HEK293 (cell line): ENCODE data around the gene COQ3.
A peak's percentile ranks its signal among the peaks of the same experiment; 100 is the strongest.

ENCODE experiments used
- BCL11B ChIP-seq: fragments of 450-650 bp; formaldehyde crosslinking; IDR thresholded peaks from 2 replicates; pipeline ENCODE4 v1.5.1; 2016; ENCODE audit warnings: low read depth, missing biosample characterization, missing genetic modification characterization
- HOXD13 ChIP-seq: sonication (generic); formaldehyde crosslinking; IDR thresholded peaks from 2 replicates; pipeline ENCODE4 v1.8.0; 2022; ENCODE audit warnings: missing genetic modification reagents, borderline replicate concordance
- WT1 ChIP-seq: fragments of 450-650 bp; formaldehyde crosslinking; IDR thresholded peaks from 2 replicates; pipeline ENCODE4 v1.5.1; 2016; ENCODE audit warnings: missing biosample characterization, missing genetic modification characterization
- YY2 ChIP-seq: fragments of 450-650 bp; formaldehyde crosslinking; IDR thresholded peaks from 2 replicates; pipeline ENCODE4 v1.5.1; 2016; ENCODE audit warnings: missing biosample characterization, missing genetic modification characterization
- ZBTB7A ChIP-seq: fragments of 450-650 bp; formaldehyde crosslinking; IDR thresholded peaks from 2 replicates; pipeline ENCODE4 v1.5.1; 2016; ENCODE audit warnings: low read depth, missing biosample characterization, missing genetic modification characterization
- ZEB2 ChIP-seq: fragments of 450-650 bp; formaldehyde crosslinking; IDR thresholded peaks from 2 replicates; pipeline ENCODE4 v1.5.1; 2016; ENCODE audit warnings: missing biosample characterization, missing genetic modification characterization
- ZFP37 ChIP-seq: fragments of 450-650 bp; formaldehyde crosslinking; IDR thresholded peaks from 2 replicates; pipeline ENCODE4 v1.5.1; 2016; ENCODE audit warnings: missing biosample characterization, missing genetic modification characterization
- ZNF10 ChIP-seq: fragments of 450-650 bp; formaldehyde crosslinking; IDR thresholded peaks from 2 replicates; pipeline ENCODE4 v1.5.1; 2017; ENCODE audit warnings: missing biosample characterization, missing genetic modification characterization
- ZNF302 ChIP-seq: fragments of 450-650 bp; formaldehyde crosslinking; IDR thresholded peaks from 2 replicates; pipeline ENCODE4 v1.5.1; 2016; ENCODE audit warnings: missing biosample characterization, missing genetic modification characterization, low read depth
- ZNF324 ChIP-seq: fragments of 450-650 bp; formaldehyde crosslinking; IDR thresholded peaks from 2 replicates; pipeline ENCODE4 v1.5.1; 2016; ENCODE audit warnings: missing biosample characterization, missing genetic modification characterization
- ZNF391 ChIP-seq: fragments of 450-650 bp; formaldehyde crosslinking; IDR thresholded peaks from 2 replicates; pipeline ENCODE4 v1.5.1; 2016; ENCODE audit warnings: low read depth, missing biosample characterization, missing genetic modification characterization, borderline replicate concordance
- ZNF394 ChIP-seq: fragments of 450-650 bp; formaldehyde crosslinking; IDR thresholded peaks from 2 replicates; pipeline ENCODE4 v1.5.1; 2016; ENCODE audit warnings: missing biosample characterization, missing genetic modification characterization, mild to moderate bottlenecking, moderate library complexity, borderline replicate concordance
- ZNF423 ChIP-seq: fragments of 450-650 bp; formaldehyde crosslinking; IDR thresholded peaks from 2 replicates; pipeline ENCODE4 v1.5.1; 2016; ENCODE audit warnings: missing biosample characterization, missing genetic modification characterization
- ZNF426 ChIP-seq: fragments of 450-650 bp; formaldehyde crosslinking; IDR thresholded peaks from 2 replicates; pipeline ENCODE4 v1.5.1; 2017; ENCODE audit warnings: missing biosample characterization, missing genetic modification characterization, mild to moderate bottlenecking, inconsistent platforms, moderate library complexity
- ZNF544 ChIP-seq: fragments of 450-650 bp; formaldehyde crosslinking; IDR thresholded peaks from 2 replicates; pipeline ENCODE4 v1.5.0; 2017; ENCODE audit warnings: missing biosample characterization, missing genetic modification characterization
- ZNF548 ChIP-seq: fragments of 450-650 bp; formaldehyde crosslinking; IDR thresholded peaks from 2 replicates; pipeline ENCODE4 v1.5.1; 2016; ENCODE audit warnings: missing biosample characterization, missing genetic modification characterization
- ZNF624 ChIP-seq: fragments of 450-650 bp; formaldehyde crosslinking; IDR thresholded peaks from 2 replicates; pipeline ENCODE4 v1.5.1; 2017; ENCODE audit warnings: missing biosample characterization, missing genetic modification characterization
- ZNF658 ChIP-seq: fragments of 450-650 bp; formaldehyde crosslinking; IDR thresholded peaks from 2 replicates; pipeline ENCODE4; 2016; ENCODE audit warnings: missing biosample characterization, missing genetic modification characterization
- ZNF747 ChIP-seq: fragments of 450-650 bp; formaldehyde crosslinking; IDR thresholded peaks from 2 replicates; pipeline ENCODE4 v1.5.1; 2016; ENCODE audit warnings: missing biosample characterization, missing genetic modification characterization
- ZNF777 ChIP-seq: fragments of 450-650 bp; formaldehyde crosslinking; IDR thresholded peaks from 2 replicates; pipeline ENCODE4 v1.5.1; 2017; ENCODE audit warnings: missing biosample characterization, missing genetic modification characterization, borderline replicate concordance
- TF ChIP-seq, protein P1 (sequence below): fragments of 450-650 bp; formaldehyde crosslinking; IDR thresholded peaks from 2 replicates; pipeline ENCODE4 v1.5.1; 2016; ENCODE audit warnings: missing biosample characterization, missing genetic modification characterization
- TF ChIP-seq, protein P2 (sequence below): fragments of 450-650 bp; formaldehyde crosslinking; IDR thresholded peaks from 2 replicates; pipeline ENCODE4 v1.5.1; 2016; ENCODE audit warnings: missing biosample characterization, missing genetic modification characterization
- TF ChIP-seq, protein P3 (sequence below): fragments of 450-650 bp; formaldehyde crosslinking; IDR thresholded peaks from 2 replicates; pipeline ENCODE4 v1.5.1; 2016; ENCODE audit warnings: missing biosample characterization, missing genetic modification characterization
- TF ChIP-seq, protein P4 (sequence below): fragments of 450-650 bp; formaldehyde crosslinking; IDR thresholded peaks from 2 replicates; pipeline ENCODE4 v1.5.1; 2017; ENCODE audit warnings: missing biosample characterization, mild to moderate bottlenecking, missing genetic modification characterization, moderate library complexity
- TF ChIP-seq, protein P5 (sequence below): fragments of 450-650 bp; formaldehyde crosslinking; IDR thresholded peaks from 2 replicates; pipeline ENCODE4 v1.5.1; 2016; ENCODE audit warnings: missing biosample characterization, missing genetic modification characterization, borderline replicate concordance
- TF ChIP-seq, protein P6 (sequence below): fragments of 450-650 bp; formaldehyde crosslinking; IDR thresholded peaks from 2 replicates; pipeline ENCODE4 v1.5.1; 2016; ENCODE audit warnings: missing biosample characterization, missing genetic modification characterization
- TF ChIP-seq, protein P7 (sequence below): fragments of 450-650 bp; formaldehyde crosslinking; IDR thresholded peaks from 2 replicates; pipeline ENCODE4 v1.5.1; 2016; ENCODE audit warnings: missing biosample characterization, missing genetic modification characterization

COQ3 gene

DNA sequence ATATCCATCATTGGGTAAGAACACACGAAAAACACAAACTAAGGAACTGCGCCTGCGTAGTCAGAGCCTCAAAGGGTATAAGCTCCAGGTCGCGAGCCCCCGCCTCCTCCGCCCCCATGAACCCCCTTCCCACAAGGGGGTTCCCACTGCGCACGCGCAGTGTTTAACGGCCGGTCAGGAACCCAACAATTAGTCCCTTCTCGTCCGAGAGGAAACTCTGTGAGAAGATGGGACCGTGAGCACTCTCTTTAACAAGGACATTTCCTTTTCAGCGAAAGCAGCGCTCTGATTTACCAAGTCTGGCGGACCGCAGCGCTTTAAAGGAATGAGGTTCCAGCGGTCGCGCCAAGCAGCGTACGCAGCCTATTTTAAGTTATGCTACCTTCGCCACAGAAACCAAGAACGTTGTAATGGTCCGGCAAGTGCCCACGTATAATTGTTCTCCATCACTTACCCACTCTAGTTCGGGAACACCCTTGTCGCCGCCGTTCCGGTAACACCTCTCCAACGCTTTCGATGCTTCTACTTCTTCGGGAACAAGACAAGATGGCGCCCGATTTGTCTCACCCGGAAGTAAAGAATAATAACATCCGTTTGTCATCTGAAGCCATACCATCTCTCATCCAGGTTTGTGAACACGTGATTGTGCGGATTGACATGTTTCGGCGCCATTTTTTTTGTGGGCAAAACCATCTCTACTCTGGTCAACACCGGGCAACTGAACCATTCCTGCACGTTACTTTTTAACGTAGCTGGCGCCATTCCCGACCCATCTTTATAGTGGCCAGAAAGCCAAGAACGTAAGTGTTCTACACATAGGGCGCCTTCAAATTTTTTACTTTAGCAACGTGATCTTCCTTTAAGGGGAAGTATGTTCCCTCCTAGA lies 31.0 kb upstream of the COQ3 start, which contains the start of gene PNISR (continued):
- TF ChIP-seq, protein P1, sequence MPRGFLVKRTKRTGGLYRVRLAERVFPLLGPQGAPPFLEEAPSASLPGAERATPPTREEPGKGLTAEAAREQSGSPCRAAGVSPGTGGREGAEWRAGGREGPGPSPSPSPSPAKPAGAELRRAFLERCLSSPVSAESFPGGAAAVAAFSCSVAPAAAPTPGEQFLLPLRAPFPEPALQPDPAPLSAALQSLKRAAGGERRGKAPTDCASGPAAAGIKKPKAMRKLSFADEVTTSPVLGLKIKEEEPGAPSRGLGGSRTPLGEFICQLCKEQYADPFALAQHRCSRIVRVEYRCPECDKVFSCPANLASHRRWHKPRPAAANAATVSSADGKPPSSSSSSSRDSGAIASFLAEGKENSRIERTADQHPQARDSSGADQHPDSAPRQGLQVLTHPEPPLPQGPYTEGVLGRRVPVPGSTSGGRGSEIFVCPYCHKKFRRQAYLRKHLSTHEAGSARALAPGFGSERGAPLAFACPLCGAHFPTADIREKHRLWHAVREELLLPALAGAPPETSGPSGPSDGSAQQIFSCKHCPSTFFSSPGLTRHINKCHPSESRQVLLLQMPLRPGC (tag by site-specific recombination): peak; percentile 39; the same call in 1 of the 2 replicates
- TF ChIP-seq, protein P2, sequence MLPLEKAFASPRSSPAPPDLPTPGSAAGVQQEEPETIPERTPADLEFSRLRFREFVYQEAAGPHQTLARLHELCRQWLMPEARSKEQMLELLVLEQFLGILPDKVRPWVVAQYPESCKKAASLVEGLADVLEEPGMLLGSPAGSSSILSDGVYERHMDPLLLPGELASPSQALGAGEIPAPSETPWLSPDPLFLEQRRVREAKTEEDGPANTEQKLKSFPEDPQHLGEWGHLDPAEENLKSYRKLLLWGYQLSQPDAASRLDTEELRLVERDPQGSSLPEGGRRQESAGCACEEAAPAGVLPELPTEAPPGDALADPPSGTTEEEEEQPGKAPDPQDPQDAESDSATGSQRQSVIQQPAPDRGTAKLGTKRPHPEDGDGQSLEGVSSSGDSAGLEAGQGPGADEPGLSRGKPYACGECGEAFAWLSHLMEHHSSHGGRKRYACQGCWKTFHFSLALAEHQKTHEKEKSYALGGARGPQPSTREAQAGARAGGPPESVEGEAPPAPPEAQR (tag by site-specific recombination): no peak
- TF ChIP-seq ZNF777 (no peak), ZNF426 (tag by site-specific recombination) (no peak), HOXD13 (CRISPR knock-in tag) (0 out of 2 replicates have a peak, but pooled peaks have one; percentile 74), BCL11B (tag by site-specific recombination) (no peak), ZNF747 (tag by site-specific recombination) (no peak), ZNF624 (tag by site-specific recombination) (no peak), ZEB2 (0 out of 2 replicates have a peak, but pooled peaks have one; percentile 50), YY2 (tag by site-specific recombination) (peak; percentile 82), ZBTB7A (tag by site-specific recombination) (no peak), ZNF658 (tag by site-specific recombination) (no peak), ZNF10 (no peak), ZNF391 (tag by site-specific recombination) (no peak), ZNF423 (tag by site-specific recombination) (no peak), ZFP37 (tag by site-specific recombination) (peak; percentile 81), ZNF394 (tag by site-specific recombination) (0 out of 2 replicates have a peak, but pooled peaks have one; percentile 14), ZNF548 (tag by site-specific recombination) (no peak), ZNF544 (tag by site-specific recombination) (no peak), WT1 (tag by site-specific recombination) (no peak), ZNF324 (tag by site-specific recombination) (peak; percentile 61; the same call in 1 of the 2 replicates), ZNF302 (tag by site-specific recombination) (no peak)
- TF ChIP-seq, protein P3, sequence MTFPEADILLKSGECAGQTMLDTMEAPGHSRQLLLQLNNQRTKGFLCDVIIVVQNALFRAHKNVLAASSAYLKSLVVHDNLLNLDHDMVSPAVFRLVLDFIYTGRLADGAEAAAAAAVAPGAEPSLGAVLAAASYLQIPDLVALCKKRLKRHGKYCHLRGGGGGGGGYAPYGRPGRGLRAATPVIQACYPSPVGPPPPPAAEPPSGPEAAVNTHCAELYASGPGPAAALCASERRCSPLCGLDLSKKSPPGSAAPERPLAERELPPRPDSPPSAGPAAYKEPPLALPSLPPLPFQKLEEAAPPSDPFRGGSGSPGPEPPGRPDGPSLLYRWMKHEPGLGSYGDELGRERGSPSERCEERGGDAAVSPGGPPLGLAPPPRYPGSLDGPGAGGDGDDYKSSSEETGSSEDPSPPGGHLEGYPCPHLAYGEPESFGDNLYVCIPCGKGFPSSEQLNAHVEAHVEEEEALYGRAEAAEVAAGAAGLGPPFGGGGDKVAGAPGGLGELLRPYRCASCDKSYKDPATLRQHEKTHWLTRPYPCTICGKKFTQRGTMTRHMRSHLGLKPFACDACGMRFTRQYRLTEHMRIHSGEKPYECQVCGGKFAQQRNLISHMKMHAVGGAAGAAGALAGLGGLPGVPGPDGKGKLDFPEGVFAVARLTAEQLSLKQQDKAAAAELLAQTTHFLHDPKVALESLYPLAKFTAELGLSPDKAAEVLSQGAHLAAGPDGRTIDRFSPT (tag by site-specific recombination): no peak
- TF ChIP-seq, protein P4, sequence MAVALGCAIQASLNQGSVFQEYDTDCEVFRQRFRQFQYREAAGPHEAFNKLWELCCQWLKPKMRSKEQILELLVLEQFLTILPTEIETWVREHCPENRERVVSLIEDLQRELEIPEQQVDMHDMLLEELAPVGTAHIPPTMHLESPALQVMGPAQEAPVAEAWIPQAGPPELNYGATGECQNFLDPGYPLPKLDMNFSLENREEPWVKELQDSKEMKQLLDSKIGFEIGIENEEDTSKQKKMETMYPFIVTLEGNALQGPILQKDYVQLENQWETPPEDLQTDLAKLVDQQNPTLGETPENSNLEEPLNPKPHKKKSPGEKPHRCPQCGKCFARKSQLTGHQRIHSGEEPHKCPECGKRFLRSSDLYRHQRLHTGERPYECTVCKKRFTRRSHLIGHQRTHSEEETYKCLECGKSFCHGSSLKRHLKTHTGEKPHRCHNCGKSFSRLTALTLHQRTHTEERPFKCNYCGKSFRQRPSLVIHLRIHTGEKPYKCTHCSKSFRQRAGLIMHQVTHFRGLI (tag by site-specific recombination): peak; percentile 65; the same call in 1 of the 2 replicates
- TF ChIP-seq, protein P5, sequence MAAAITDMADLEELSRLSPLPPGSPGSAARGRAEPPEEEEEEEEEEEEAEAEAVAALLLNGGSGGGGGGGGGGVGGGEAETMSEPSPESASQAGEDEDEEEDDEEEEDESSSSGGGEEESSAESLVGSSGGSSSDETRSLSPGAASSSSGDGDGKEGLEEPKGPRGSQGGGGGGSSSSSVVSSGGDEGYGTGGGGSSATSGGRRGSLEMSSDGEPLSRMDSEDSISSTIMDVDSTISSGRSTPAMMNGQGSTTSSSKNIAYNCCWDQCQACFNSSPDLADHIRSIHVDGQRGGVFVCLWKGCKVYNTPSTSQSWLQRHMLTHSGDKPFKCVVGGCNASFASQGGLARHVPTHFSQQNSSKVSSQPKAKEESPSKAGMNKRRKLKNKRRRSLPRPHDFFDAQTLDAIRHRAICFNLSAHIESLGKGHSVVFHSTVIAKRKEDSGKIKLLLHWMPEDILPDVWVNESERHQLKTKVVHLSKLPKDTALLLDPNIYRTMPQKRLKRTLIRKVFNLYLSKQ (tag by site-specific recombination): no peak
- TF ChIP-seq, protein P6, sequence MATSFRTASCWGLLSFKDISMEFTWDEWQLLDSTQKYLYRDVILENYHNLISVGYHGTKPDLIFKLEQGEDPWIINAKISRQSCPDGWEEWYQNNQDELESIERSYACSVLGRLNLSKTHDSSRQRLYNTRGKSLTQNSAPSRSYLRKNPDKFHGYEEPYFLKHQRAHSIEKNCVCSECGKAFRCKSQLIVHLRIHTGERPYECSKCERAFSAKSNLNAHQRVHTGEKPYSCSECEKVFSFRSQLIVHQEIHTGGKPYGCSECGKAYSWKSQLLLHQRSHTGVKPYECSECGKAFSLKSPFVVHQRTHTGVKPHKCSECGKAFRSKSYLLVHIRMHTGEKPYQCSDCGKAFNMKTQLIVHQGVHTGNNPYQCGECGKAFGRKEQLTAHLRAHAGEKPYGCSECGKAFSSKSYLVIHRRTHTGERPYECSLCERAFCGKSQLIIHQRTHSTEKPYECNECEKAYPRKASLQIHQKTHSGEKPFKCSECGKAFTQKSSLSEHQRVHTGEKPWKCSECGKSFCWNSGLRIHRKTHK (tag by site-specific recombination): no peak
- TF ChIP-seq, protein P7, sequence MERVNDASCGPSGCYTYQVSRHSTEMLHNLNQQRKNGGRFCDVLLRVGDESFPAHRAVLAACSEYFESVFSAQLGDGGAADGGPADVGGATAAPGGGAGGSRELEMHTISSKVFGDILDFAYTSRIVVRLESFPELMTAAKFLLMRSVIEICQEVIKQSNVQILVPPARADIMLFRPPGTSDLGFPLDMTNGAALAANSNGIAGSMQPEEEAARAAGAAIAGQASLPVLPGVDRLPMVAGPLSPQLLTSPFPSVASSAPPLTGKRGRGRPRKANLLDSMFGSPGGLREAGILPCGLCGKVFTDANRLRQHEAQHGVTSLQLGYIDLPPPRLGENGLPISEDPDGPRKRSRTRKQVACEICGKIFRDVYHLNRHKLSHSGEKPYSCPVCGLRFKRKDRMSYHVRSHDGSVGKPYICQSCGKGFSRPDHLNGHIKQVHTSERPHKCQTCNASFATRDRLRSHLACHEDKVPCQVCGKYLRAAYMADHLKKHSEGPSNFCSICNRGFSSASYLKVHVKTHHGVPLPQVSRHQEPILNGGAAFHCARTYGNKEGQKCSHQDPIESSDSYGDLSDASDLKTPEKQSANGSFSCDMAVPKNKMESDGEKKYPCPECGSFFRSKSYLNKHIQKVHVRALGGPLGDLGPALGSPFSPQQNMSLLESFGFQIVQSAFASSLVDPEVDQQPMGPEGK (tag by site-specific recombination): peak; percentile 97
